HAP-1 (cell line): ENCODE results near the gene AEBP2.
"Not testable (repeated sequence)": the region's sequence is repeated elsewhere in the genome, so short reads cannot be mapped to it uniquely, and the experiment has no call there.

ENCODE experiments used
- DNase-seq, 2 experiments: peaks; one replicate each; pipeline ENCODE4 v3.0.0-alpha.2; 2016 to 2020; ENCODE audit warnings: low spot score in 2 of 2
- H3K27me3 ChIP-seq: fragments of 250-450 bp; sonication (Bioruptor Pico); 2 replicates; pipeline ENCODE4 v1.5.1; 2020; ENCODE audit warnings: low read depth, mild to moderate bottlenecking, moderate library complexity
- H3K36me3 ChIP-seq: fragments of 250-450 bp; sonication (Bioruptor Pico); replicated peaks from 2 replicates; pipeline ENCODE4 v1.5.1; 2020; ENCODE audit warnings: mild to moderate bottlenecking
- H3K4me1 ChIP-seq: fragments of 250-450 bp; sonication (Bioruptor Pico); 2 replicates; pipeline ENCODE4 v1.5.1; 2020; ENCODE audit warnings: mild to moderate bottlenecking
- H3K4me3 ChIP-seq: fragments of 250-450 bp; sonication (Bioruptor Pico); 2 replicates; pipeline ENCODE4 v1.5.1; 2020; ENCODE audit warnings: mild to moderate bottlenecking, moderate library complexity
- H3K9me3 ChIP-seq: fragments of 250-450 bp; sonication (Bioruptor Pico); 2 replicates; pipeline ENCODE4 v1.5.1; 2020; ENCODE audit warnings: mild to moderate bottlenecking, moderate library complexity
- in situ Hi-C: fragments of 300-500 bp; cut with MboI; formaldehyde crosslinking; loops from 3 replicates; pipeline ENCODE4 v1.14.3; 2020; ENCODE audit warnings: low sequenced_read_pairs, inconsistent platforms, mixed read lengths

Gene AEBP2

GRCh38 chr12:19547271-19547671 lies 108.0 kb downstream of the AEBP2 start:
- in situ Hi-C loops, result no loop called here
- Histone ChIP-seq H3K27me3 (no peaks in the 10 kb centered on the region), H3K4me1 (peaks cover 10% of the 10 kb centered on the region), H3K36me3 (no peaks in the 10 kb centered on the region), H3K9me3 (no peaks in the 10 kb centered on the region), H3K4me3 (no peak overlapping the region)
- DNase-seq, result no peak

DNA sequence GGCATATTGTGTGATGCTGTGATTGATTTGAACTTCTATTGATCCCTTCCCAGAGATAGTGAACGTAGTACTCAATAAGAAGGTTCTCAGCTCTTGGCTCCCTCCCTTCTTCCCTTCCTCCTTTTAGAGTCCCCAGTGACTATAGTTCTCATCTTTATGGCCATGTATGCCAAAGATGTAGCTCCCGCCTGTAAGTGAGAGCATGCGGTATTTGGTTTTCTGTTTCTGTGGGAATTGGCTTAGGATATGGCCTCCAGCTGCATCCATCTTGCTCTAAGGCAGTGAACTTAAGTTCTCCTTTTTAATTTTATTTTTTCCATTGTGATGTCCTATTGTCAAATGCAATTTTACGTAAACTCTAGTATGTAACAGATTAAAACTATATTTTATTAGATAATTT lies 109.5 kb downstream of the AEBP2 start:
- Histone ChIP-seq H3K9me3 (no peaks in the 10 kb centered on the region), H3K36me3 (no peaks in the 10 kb centered on the region), H3K4me3 (no peak overlapping the region), H3K27me3 (no peaks in the 10 kb centered on the region), H3K4me1 (peaks cover 10% of the 10 kb centered on the region)
- no peak for DNase-seq
- in situ Hi-C loops, result no loop called here

DNA sequence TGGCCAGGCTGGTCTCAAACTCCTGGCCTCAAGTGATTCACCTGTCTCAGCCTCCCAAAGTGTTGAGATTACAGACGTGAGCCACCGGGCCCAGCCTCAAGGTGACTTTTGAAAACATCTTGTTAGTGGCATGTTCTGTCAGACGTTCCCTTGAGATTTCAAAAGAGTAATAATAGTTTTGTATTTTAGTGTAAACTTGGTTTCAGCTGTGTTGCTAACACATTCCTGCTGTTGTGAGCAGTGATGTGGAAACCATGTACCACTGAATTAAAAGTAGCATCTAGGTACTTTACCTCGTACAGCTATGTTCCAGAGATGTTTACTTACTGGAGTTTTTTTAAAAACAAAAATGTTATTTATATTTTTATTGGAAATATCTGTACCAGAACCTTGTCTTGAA lies 111.3 kb downstream of the AEBP2 start:
- no peaks in the 10 kb centered on the region for H3K36me3 ChIP-seq
- H3K4me1 ChIP-seq, result peaks cover 10% of the 10 kb centered on the region
- no peaks in the 10 kb centered on the region for H3K9me3 ChIP-seq
- no peaks in the 10 kb centered on the region for H3K27me3 ChIP-seq
- DNase-seq, result no peak
- in situ Hi-C loops, result no loop called here
- H3K4me3 ChIP-seq, result no peak overlapping the region

GRCh38 chr12:19552441-19553097 lies 113.3 kb downstream of the AEBP2 start:
- in situ Hi-C loops, H3K9me3 ChIP-seq, DNase-seq, H3K36me3 ChIP-seq, H3K4me3 ChIP-seq, H3K4me1 ChIP-seq, H3K27me3 ChIP-seq: not testable (repeated sequence)

- Histone ChIP-seq H3K36me3 (no peaks in the 10 kb centered on the region), H3K4me3 (no peak overlapping the region), H3K27me3 (no peaks in the 10 kb centered on the region), H3K4me1 (no peaks in the 10 kb centered on the region), H3K9me3 (no peaks in the 10 kb centered on the region)
- DNase-seq, result no peak
- in situ Hi-C loops, result no loop called here
Measured at GRCh38 chr12:19553175-19553574, 113.9 kb downstream of the AEBP2 start.

- DNase-seq, result no peak
- in situ Hi-C loops, result no loop called here
- no peaks in the 10 kb centered on the region for H3K9me3 ChIP-seq
- no peaks in the 10 kb centered on the region for H3K27me3 ChIP-seq
- H3K4me1 ChIP-seq, result no peaks in the 10 kb centered on the region
- no peaks in the 10 kb centered on the region for H3K36me3 ChIP-seq
- H3K4me3 ChIP-seq, result no peak overlapping the region
Measured at GRCh38 chr12:19561411-19561961, 122.2 kb downstream of the AEBP2 start.
